AG04449 (cell line): ENCODE data around the gene TTC33.

Source experiments
- CTCF ChIA-PET: fragments of 350-600 bp; formaldehyde crosslinking; extraction: SDS; loops from one replicate; lab custom pipeline; 2021; ENCODE audit warnings: antibody characterized with exemption; lab: Yijun Ruan, JAX
- POLR2A ChIA-PET: fragments of 400-600, 350-600 bp; formaldehyde crosslinking; extraction: SDS; loops from one replicate; lab custom pipeline; 2020; ENCODE audit warnings: antibody characterized with exemption, inconsistent platforms; lab: Yijun Ruan, JAX
- DNase-seq: peaks from one replicate; pipeline ENCODE4 v3.0.0-alpha.2; 2010; ENCODE audit warnings: low read depth, low spot score
- H3K4me3 ChIP-seq: 2 replicates; pipeline ENCODE4 v1.5.1; 2011; ENCODE audit warnings: low read depth, mild to moderate bottlenecking, control low read depth, low read length
- TF ChIP-seq, protein P1 (sequence below): IDR thresholded peaks from one replicate; pipeline ENCODE4 v1.5.1; 2011; ENCODE audit warnings: mild to moderate bottlenecking, moderate library complexity, low read length, control low read depth, inconsistent platforms; ENCODE audit not compliant: insufficient read depth; ENCODE audit errors: missing control alignments

The TTC33 gene

DNA sequence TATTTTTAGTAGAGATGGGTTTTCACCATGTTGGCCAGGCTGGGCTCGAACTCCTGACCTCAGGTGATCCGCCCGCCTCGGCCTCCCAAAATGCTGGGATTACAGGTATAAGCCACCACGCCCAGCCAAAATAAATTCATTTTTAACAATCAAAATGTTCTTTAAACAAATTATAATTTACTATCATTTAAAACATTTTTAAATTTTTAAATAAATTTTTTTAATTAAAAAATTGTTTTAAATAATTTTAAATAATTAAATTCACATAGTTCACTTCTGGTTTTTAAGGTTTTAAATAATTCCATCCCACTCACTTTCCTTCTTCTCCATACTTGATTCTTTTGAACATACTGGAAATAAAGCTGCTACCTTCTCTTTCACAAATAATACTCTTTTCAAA, 15.0 kb upstream of the TTC33 start:
- DNase-seq: no peak
- ChIA-PET CTCF (interaction anchor here (1.0 to 1.8 kb wide), 3 partner anchors 8 to 27 kb away, joined by 3 to 8 read pairs (median 3); no protein-coding TSS in a partner anchor), POLR2A (no interaction called here)
- TF ChIP-seq, protein P1, sequence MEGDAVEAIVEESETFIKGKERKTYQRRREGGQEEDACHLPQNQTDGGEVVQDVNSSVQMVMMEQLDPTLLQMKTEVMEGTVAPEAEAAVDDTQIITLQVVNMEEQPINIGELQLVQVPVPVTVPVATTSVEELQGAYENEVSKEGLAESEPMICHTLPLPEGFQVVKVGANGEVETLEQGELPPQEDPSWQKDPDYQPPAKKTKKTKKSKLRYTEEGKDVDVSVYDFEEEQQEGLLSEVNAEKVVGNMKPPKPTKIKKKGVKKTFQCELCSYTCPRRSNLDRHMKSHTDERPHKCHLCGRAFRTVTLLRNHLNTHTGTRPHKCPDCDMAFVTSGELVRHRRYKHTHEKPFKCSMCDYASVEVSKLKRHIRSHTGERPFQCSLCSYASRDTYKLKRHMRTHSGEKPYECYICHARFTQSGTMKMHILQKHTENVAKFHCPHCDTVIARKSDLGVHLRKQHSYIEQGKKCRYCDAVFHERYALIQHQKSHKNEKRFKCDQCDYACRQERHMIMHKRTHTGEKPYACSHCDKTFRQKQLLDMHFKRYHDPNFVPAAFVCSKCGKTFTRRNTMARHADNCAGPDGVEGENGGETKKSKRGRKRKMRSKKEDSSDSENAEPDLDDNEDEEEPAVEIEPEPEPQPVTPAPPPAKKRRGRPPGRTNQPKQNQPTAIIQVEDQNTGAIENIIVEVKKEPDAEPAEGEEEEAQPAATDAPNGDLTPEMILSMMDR: no peak
- H3K4me3 ChIP-seq: no peak overlapping the region

DNA sequence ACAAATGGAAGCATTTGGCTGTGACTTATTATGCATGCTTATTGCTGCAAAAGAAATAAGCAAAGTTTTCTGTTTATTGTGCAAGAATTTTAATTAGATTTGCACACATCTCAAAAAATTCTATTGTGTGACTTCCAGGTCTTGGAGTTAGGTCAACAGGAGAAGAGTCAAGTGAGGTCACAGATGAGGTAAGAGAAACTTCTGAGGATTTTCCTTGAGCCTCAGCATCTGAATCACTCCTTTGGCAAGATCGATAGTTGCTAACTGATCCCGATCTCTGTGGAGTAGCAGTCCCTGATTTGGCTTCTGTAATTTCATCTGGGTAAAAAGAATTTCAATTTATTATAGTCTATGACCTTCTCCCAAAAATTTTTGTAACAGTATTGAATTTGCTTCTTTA, 6.9 kb upstream of the TTC33 start:
- no peak for DNase-seq
- CTCF ChIA-PET: interaction anchor here (0.7 to 2.1 kb wide), 2 partner anchors 8 to 15 kb away, joined by 3 to 8 read pairs; no protein-coding TSS in a partner anchor

GRCh38 chr5:40757400-40757799, 1.6 kb upstream of the TTC33 start:
- TF ChIP-seq, protein P1: no peak
- ChIA-PET CTCF (interaction anchor here (0.6 to 1.1 kb wide), 2 partner anchors 8 to 13 kb away, joined by 3 read pairs; no protein-coding TSS in a partner anchor), POLR2A (no interaction called here)
- no peak for DNase-seq
- no peak overlapping the region for H3K4me3 ChIP-seq

More for the DNA sequence above, 6.9 kb upstream of the TTC33 start:
- POLR2A ChIA-PET: no interaction called here
- TF ChIP-seq, protein P1: no peak
- no peak overlapping the region for H3K4me3 ChIP-seq

GRCh38 chr5:40755093-40755406, 711 bp downstream of the TTC33 start:
- DNase-seq: peak; percentile 36
- ChIA-PET CTCF (interaction anchor here (0.7 to 1.6 kb wide), 7 partner anchors 9 to 1176 kb away, joined by 3 to 6 read pairs (median 4); no protein-coding TSS in a partner anchor), POLR2A (interaction anchor here (0.6 kb wide), 1 partner anchor 38 kb away, joined by 4 read pairs; no protein-coding TSS in a partner anchor)
- peak overlapping the region; percentile 81 for H3K4me3 ChIP-seq
- TF ChIP-seq, protein P1: peak; percentile 61

- CTCF ChIA-PET: interaction anchor here (0.8 to 1.6 kb wide), 6 partner anchors 8 to 1176 kb away, joined by 3 to 6 read pairs (median 4); no protein-coding TSS in a partner anchor
- TF ChIP-seq, protein P1: no peak
- POLR2A ChIA-PET: interaction anchor here (0.6 kb wide), 1 partner anchor 38 kb away, joined by 4 read pairs; no protein-coding TSS in a partner anchor
- peak overlapping the region; percentile 81 for H3K4me3 ChIP-seq
- DNase-seq: no peak
Measured at GRCh38 chr5:40754381-40755092, 1.2 kb downstream of the TTC33 start.

DNA sequence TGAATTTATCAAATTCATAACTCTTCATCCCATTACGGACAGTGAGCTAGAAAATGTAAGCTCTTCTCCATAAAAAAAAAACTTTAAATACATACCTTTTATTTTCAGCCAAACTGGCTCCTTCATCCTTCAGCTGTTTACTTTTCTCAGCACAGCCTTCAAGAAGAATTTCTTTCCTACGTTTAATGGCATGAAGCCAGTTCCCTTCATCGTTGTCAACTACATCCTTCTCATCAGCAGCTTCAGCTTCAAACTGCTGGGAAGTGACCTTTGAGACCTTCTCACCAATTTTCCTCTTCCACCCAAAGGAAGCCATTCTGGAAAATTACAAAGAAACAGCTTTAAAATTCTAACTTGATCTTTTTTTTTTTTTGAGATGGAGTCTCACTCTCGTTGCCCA, 9.1 kb downstream of the TTC33 start:
- TF ChIP-seq, protein P1: no peak
- ChIA-PET CTCF (interaction anchor here (1.4 to 1.6 kb wide), 2 partner anchors 9 kb away, joined by 4 to 6 read pairs; no protein-coding TSS in a partner anchor), POLR2A (no interaction called here)
- DNase-seq: no peak
- H3K4me3 ChIP-seq: no peak overlapping the region
